ENCODE measurements around the gene TOLLIP.
"Not testable (repeated sequence)": the region's sequence is repeated elsewhere in the genome, so short reads cannot be mapped to it uniquely, and the experiment has no call there.

TOLLIP gene

DNA sequence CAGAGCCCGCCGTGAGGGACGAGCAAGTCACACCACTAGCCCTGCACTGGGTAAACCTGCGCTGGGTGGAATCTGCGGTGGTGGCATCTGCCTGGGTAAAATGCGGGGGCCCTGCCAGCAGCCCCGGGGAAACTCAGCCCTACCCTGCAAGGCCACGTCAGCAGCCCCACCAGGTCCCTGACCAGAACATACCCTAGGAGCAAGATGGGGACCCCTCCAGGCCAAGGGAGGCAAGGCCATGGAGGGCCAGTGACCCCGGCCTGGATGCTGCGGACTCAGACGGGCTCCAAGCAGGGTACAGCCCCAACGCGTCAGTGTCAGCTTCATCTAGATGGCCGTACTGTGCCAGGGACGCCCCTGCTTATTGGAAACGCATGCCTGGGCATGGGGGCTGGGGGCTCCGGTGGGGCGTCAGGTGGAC, 26.3 kb downstream of the TOLLIP start:
- DNase-seq (ENCODE audit: low read depth in 2 of 2) = no peak

DNA sequence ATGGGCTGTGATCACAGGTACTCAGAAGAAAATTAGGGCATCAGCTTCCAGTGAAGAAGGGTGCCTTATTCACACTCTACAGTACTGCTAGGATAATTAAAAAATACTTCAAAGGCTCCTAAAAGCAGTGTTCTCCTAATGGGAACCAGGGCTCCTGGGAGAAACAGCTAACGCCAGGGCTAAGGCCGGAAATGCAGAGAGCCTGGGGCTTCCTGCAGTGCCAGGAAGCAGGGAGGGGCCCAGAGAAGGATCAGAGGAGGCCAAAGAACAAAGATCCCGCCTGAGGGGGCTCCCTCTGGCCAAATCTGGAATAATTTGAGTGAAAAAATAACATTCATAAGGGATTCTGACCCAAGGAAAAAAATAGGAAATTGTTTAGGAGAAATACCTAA, 27.5 kb downstream of the TOLLIP start:
- DNase-seq (ENCODE audit: low read depth in 2 of 2) = no peak

DNA sequence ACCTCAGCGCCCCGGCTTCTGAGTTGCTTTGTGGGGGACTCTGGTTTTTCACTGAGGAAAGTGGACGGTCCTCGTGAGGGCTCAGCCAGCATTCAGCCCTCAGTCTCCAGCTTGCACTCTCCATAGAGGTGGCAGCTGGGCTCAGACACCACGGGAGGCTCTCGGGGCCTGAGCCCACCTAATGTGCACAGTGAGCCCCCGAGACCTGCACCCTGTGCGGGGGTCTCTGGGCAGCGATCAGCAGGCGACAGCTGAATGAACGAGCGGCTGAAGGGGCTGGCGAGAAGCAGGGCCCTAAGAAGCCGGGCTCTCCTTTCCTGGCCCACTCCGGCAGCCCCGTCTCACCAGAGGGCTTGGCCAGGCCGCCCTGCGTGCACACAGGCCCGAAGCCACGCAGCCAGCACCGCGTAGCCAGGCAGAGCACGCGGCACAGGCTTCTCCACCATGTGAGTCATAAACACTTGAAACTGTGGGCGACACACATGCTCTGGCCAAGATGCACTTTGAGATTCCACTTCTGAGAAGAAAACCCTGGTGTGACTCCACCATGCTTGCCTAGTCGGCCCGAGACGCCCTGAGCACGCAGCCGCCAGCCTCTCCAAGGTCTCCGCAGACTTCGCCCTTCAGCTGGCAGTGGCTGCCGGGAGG, 28.0 kb downstream of the TOLLIP start:
- DNase-seq (ENCODE audit: low read depth in 2 of 2) = no peak

- DNase-seq (ENCODE audit: low read depth in 2 of 2) = no peak
Measured at GRCh38 chr11:1280116-1281035, 29.1 kb downstream of the TOLLIP start.

DNA sequence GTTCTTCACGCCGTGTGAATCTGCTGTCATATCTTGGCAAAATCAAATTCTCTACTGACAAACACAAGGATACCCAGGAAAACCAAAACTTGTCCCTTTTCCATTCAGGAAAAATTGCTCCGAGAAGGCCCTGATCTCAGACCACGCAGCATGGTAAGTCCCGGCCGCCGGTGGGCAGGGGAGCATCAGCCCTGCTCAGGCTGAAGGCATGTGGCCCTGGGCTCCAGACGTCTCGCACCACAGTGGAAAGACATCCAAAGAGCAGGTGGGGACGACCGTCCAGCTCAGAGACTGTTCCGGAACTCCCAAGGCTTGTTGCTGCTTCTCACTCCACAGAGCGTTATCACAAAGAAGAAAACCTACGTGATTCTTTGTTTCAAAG, 29.8 kb downstream of the TOLLIP start:
- DNase-seq (ENCODE audit: low read depth in 2 of 2) = no peak

DNA sequence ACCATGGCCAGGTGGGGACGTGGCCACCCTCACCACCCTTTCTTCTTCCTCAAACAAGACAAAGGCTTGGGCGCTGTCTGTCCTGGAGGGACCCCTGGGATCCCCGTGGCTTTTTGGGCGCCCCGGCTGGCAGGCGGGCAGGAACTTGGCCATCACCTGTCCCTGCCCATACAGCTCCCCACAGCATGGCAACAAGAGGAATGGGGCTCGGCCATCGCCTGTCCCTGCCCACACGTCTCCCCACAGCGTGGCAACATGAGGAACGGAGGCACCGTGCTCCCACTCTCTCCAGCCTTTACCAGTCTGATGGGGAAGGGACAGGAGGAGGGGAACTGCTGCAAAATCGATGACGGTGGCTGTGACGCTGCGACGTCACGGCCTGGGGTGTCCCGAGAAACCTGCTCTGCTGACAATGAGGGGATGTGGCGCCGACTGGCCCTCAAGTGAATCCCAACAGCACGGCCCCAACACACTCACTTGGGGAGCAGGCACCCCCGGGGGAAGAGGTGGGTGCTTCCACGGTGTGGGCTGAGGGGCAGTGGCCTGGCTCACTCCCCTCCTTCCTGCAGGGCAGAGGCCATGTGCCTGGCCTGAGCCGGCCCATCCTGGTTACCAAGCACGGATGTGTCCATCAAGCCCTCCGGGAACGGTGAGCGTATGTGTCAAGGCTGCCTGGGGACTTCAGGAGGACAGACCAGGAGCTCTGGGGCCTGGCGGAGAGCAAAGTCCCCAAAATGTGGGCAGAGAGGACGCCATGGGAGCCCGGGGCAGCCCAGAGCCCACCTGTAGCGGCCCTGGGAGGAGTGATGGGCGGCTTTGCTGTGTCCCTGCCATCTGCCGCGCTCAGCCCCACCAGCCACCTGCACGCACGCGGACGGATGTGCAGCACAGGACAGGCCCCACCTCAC, 30.4 kb downstream of the TOLLIP start:
- no peak for DNase-seq (ENCODE audit: low read depth in 2 of 2)

DNA sequence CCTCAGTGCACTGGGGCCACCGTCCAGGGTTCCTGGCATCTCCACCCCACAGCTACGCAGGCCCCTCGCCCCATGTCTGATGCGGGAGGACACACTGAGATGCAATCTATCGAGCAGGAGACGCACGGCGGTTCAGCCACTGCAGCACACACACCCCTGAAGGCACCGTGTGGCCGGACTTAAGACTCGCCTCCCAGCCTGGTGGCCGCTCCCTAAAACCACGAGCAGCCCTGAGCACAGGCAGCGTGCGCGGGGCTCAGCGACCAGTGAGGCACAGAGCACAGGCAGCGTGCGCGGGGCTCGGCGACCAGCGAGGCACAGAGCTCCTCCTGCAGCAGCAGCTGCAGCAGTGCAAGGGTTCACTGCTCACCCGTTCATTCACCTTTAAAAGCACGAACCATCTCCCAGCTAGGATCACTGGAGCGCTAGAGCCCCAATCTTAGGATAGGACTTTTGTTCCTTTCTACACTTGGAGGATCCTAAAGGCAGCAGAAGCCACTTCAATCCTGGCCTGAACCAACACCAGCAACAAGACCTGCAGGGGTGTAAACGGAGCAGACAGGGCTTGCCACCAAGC, 31.4 kb downstream of the TOLLIP start:
- DNase-seq (ENCODE audit: low read depth in 2 of 2) = no peak

GRCh38 chr11:1276866-1277615, 32.4 kb downstream of the TOLLIP start:
- no peak for DNase-seq (ENCODE audit: low read depth in 2 of 2)

- DNase-seq (ENCODE audit: low read depth in 2 of 2) = no peak
Measured at GRCh38 chr11:1276041-1276790, 33.2 kb downstream of the TOLLIP start.

DNA sequence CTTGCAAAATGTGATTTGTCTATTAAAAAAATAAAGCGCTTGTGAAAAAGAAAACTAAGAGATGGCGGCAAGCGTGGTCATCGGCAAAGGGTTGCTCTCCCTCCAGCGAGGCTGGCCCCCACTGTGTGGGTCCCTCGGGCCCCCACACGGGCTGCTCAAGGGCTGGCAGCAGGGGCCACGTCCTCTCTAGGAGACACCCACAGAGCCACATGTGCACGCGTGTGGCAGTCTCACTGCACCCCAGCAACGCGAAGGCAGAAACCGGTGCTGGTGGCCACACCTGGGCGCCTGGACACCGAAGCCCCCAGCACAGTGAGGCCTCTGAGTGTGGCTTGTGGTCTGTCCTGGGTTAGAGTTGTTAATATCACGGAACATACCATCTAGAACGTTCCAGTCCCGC, 34.4 kb downstream of the TOLLIP start:
- DNase-seq (ENCODE audit: low read depth in 2 of 2) = no peak

GRCh38 chr11:1274501-1274900, 34.9 kb downstream of the TOLLIP start:
- no peak for DNase-seq (ENCODE audit: low read depth in 2 of 2)

DNA sequence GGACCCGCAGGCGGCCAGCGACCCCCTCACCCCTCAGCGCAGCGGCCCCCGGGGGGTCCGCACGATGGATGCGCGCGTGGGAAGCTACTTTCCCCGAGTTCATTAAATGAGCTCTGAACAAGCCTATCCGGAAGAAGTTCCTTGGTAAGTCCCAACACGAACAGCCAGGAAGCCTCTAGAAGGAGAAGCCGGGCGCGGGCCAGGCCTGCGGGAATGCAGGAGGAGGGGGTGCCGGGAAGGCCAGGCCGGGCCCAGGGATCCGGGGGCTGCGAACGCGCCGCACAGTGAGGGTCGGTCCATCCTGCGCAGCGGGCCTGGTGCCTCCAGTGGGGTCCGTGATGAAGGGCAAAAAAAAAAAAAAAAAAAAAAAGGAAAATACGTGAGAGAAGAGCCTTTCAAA, 36.9 kb downstream of the TOLLIP start:
- DNase-seq (ENCODE audit: low read depth in 2 of 2) = no peak

DNA sequence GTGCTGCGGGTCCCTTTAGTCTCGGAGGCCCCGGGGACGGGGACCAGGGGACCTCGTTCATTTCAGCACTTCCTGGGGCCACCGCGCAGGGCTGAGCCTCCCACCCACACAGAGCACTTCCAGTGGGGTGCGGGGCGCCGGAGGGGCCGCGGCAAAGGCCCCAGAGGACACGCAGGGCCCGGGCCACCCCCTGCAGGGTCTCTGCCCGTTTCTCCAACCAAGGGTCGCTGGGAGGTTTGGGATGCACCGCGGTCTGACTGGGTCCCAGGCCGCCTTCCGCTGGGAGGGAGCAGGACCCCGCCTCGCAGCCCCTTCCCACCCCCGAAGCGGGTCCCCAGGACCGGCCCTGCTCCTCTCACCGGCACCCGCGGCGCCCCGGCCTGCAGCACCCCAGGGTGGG, 37.5 kb downstream of the TOLLIP start:
- no peak for DNase-seq (ENCODE audit: low read depth in 2 of 2)

DNA sequence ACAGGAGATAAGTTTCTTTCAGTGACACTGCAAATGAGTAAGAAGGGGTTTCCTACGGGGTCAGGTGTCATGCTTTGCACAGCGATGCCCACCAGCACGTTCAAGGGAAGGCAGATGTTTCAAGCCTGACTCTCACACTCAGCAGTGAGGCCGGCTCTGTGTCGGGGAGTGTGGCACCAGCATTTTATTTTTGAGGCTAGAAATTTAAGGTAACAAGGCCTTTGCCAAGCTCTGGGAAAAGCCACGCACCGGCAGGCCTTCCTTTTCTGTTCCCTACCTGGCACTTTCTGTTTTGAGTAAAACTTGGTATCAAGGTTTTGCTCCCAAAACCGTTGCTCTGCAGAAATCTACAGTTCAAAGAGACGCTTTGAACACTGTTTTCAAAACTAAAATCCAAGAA, 38.0 kb downstream of the TOLLIP start:
- DNase-seq (ENCODE audit: low read depth in 2 of 2) = no peak

DNA sequence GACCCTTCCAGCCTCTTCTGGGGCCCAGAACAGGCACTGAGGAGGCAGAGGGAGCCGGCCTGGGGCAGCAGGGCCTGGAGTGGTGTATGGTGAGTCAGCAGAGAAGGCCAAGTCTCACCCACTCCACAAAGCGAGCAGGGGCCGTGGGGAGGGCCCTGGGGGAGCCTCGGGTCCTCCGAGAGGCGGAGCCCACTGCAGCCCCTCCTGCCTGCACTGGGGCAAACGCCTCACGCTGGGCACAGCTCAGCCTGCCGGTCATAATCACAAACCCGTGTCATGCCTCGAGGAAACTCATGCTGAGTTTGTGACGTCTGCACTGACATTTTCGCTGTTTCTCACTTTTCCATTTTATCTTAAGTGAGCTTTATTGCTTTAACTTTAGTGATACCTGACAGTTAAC, 38.4 kb downstream of the TOLLIP start:
- DNase-seq (ENCODE audit: low read depth in 2 of 2) = no peak

GRCh38 chr11:1270476-1270875, 39.0 kb downstream of the TOLLIP start:
- no peak for DNase-seq (ENCODE audit: low read depth in 2 of 2)

DNA sequence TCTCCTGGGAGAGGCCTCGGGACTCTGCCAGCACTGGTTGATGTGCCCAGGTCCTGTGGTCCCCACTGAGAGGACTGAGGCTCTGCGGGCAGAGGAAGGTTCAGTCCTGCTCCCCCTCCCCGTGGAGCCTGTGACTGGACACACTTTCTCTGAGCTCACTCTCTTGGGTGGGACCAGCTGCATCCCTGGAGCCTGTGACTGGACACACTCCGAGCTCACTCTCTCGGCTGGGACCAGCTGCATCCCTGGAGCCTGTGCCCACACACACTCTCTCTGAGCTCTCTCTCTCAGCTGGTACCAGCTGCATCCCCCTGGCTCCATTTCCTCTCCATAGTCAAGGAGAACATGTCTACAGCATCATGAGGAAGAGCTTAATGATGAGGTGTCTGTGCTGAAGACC, 39.5 kb downstream of the TOLLIP start:
- no peak for DNase-seq (ENCODE audit: low read depth in 2 of 2)

DNA sequence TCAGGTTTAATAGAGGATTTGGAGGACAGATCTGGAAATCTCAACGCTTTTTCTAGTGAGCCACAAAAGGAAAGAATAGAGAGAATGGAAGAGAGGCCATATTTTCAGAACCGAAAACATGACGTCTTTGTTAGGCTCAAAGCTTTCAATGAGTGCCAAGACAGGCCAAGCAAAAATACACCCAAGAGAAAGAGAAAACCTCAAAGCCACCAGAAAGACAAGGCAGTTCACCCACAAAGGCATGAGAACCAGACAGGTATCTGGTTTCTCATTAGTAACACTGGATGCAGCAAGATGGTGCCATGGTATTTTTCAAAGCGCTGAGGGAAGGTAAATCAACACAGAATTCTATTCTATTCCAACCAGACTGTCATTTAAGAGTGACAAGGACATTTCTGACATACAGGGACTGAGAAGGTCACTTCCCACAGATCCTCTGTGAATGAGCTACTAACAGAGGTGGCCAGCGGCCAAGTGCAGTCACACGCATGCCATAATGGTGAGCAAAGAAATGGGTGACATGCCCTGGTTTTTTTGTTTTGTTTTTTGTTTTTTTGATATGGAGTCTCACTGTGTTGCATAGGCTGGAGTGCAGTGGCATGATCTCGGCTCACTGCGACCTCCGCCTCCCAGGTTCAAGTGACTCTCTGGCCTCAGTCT, 41.9 kb downstream of the TOLLIP start:
- DNase-seq (ENCODE audit: low read depth in 2 of 2) = no peak

GRCh38 chr11:1266976-1267375, 42.5 kb downstream of the TOLLIP start:
- not testable (repeated sequence) for DNase-seq (ENCODE audit: low read depth in 2 of 2)

DNA sequence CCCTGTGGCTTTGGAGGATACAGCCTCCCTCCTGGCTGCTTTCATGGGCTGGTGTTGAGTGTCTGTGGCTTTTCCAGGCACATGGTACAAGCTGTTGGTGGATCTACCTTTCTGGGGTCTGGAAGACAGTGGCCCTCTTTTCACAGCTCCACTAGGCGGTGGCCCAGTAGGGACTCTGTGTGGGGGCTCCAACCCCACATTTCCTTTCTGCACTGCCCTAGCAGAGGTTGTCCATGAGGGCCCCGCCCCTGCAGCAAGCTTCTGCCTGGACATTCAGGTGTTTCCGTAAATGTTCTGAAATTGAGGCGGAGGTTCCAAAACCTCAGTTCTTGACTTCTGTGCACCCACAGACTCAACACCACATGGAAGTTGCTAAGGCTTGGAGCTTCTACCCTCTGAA, 44.0 kb downstream of the TOLLIP start:
- not testable (repeated sequence) for DNase-seq (ENCODE audit: low read depth in 2 of 2)

Data from stimulated activated CD4-positive, alpha-beta T cell treated with anti-CD3 and anti-CD28 coated beads, Interleukin-4, amount 100 ng/mL, for 48 hours (primary cell).